Loucy (cell line): ENCODE data around the gene ARRB1.

Experiments
- H2AFZ ChIP-seq: fragments of 200-600 bp; sonication (generic); 2 replicates; pipeline ENCODE4 v1.6.0; 2016; ENCODE audit warnings: antibody characterized with exemption, mild to moderate bottlenecking, low read length, moderate library complexity
- H3F3A ChIP-seq: fragments of 200-600 bp; 2 replicates; pipeline ENCODE4 v1.6.0; 2016; ENCODE audit warnings: antibody characterized with exemption, low read depth, mild to moderate bottlenecking
- H3K27me3 ChIP-seq: fragments of 200-600 bp; sonication (generic); 2 replicates; pipeline ENCODE4 v1.6.1; 2014; ENCODE audit warnings: low read length, mild to moderate bottlenecking; ENCODE audit not compliant: insufficient read depth, poor library complexity, severe bottlenecking
- H3K36me3 ChIP-seq: fragments of 200-600 bp; sonication (generic); 2 replicates; pipeline ENCODE4 v1.6.1; 2016; ENCODE audit warnings: low read length; ENCODE audit not compliant: insufficient read depth
- H3K4me1 ChIP-seq: fragments of 200-600 bp; sonication (generic); 2 replicates; pipeline ENCODE4 v1.5.1; 2014; ENCODE audit warnings: low read length, mild to moderate bottlenecking; ENCODE audit not compliant: insufficient read depth, poor library complexity, severe bottlenecking
- H3K4me2 ChIP-seq: fragments of 200-600 bp; sonication (generic); 2 replicates; pipeline ENCODE4 v1.6.0; 2014; ENCODE audit warnings: antibody characterized with exemption, low read length, low read depth, mild to moderate bottlenecking; ENCODE audit not compliant: poor library complexity, severe bottlenecking
- H3K4me3 ChIP-seq: fragments of 200-600 bp; sonication (generic); 2 replicates; pipeline ENCODE4 v1.5.1; 2014; ENCODE audit warnings: low read length, mild to moderate bottlenecking, mixed read lengths; ENCODE audit not compliant: poor library complexity, severe bottlenecking
- H3K79me2 ChIP-seq: fragments of 200-600 bp; sonication (generic); 2 replicates; pipeline ENCODE4 v1.6.1; 2014; ENCODE audit warnings: low read length; ENCODE audit not compliant: insufficient read depth
- H3K9ac ChIP-seq: fragments of 200-600 bp; sonication (generic); 2 replicates; pipeline ENCODE4 v1.6.0; 2014; ENCODE audit warnings: mild to moderate bottlenecking, low read depth, low read length, moderate library complexity; ENCODE audit not compliant: poor library complexity, severe bottlenecking
- H3K9me2 ChIP-seq: fragments of 200-600 bp; sonication (generic); replicated peaks from 2 replicates; pipeline ENCODE4 v1.6.1; 2016; ENCODE audit warnings: low read depth, low read length, mixed read lengths
- H3K9me3 ChIP-seq: fragments of 200-600 bp; sonication (generic); 2 replicates; pipeline ENCODE4 v1.6.1; 2014; ENCODE audit warnings: mild to moderate bottlenecking, antibody characterized with exemption, low read length, low read depth; ENCODE audit not compliant: insufficient read depth
- H4K20me1 ChIP-seq: fragments of 200-600 bp; sonication (generic); 2 replicates; pipeline ENCODE4 v1.6.0; 2014; ENCODE audit warnings: antibody characterized with exemption, low read length, mild to moderate bottlenecking; ENCODE audit not compliant: insufficient read depth, poor library complexity, severe bottlenecking
- EZH2phosphoT487 ChIP-seq: fragments of 200-600 bp; IDR thresholded peaks from 2 replicates; pipeline ENCODE4 v1.6.1; 2018; ENCODE audit warnings: antibody characterized with exemption, mild to moderate bottlenecking, moderate library complexity, borderline replicate concordance
- TF ChIP-seq, protein P1 (sequence below): fragments of 200-600 bp; sonication (generic); conservative IDR thresholded peaks from 2 replicates; pipeline ENCODE4 v1.5.1; 2014; ENCODE audit warnings: mild to moderate bottlenecking, antibody characterized with exemption, low read length

The ARRB1 gene

DNA sequence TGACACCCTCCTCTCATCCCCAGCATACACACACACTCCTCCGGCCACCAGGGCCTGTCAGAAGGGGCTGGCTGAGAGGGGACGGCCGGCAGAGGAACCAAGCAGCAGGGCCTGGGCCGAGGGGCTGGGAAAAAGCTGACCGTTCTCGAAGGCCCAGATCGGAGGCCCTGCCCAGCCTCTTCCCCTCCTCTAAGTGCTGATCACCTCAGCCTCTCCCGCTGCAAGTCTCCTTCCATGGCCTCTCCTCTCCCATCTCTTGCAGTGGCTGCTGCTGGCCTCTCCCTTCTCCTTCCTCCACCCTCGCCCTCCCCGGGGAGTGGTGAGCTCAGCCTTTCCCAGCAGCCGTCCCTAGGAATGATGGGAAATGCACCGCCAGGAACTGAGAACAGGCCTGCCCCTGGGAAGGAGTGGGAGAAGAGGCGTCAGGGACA lies 39.6 kb downstream of the ARRB1 start:
- H3K4me3 ChIP-seq, result no peak overlapping the region
- no peak overlapping the region for H3K9ac ChIP-seq
- peaks cover 9% of the 10 kb centered on the region for H3K4me1 ChIP-seq
- H3K9me2 ChIP-seq, result no peaks in the 10 kb centered on the region
- H3K79me2 ChIP-seq, result peaks cover 94% of the 10 kb centered on the region
- H3F3A ChIP-seq, result no peaks in the 10 kb centered on the region
- no peaks in the 10 kb centered on the region for H3K9me3 ChIP-seq
- H3K27me3 ChIP-seq, result no peaks in the 10 kb centered on the region
- H4K20me1 ChIP-seq, result peaks cover 60% of the 10 kb centered on the region
- no peak overlapping the region for H2AFZ ChIP-seq
- TF ChIP-seq EZH2phosphoT487, result no peak
- TF ChIP-seq, protein P1, sequence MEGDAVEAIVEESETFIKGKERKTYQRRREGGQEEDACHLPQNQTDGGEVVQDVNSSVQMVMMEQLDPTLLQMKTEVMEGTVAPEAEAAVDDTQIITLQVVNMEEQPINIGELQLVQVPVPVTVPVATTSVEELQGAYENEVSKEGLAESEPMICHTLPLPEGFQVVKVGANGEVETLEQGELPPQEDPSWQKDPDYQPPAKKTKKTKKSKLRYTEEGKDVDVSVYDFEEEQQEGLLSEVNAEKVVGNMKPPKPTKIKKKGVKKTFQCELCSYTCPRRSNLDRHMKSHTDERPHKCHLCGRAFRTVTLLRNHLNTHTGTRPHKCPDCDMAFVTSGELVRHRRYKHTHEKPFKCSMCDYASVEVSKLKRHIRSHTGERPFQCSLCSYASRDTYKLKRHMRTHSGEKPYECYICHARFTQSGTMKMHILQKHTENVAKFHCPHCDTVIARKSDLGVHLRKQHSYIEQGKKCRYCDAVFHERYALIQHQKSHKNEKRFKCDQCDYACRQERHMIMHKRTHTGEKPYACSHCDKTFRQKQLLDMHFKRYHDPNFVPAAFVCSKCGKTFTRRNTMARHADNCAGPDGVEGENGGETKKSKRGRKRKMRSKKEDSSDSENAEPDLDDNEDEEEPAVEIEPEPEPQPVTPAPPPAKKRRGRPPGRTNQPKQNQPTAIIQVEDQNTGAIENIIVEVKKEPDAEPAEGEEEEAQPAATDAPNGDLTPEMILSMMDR, result no peak
- H3K36me3 ChIP-seq, result peaks cover 35% of the 10 kb centered on the region; the same call in 1 of the 2 replicates
- no peak overlapping the region for H3K4me2 ChIP-seq

DNA sequence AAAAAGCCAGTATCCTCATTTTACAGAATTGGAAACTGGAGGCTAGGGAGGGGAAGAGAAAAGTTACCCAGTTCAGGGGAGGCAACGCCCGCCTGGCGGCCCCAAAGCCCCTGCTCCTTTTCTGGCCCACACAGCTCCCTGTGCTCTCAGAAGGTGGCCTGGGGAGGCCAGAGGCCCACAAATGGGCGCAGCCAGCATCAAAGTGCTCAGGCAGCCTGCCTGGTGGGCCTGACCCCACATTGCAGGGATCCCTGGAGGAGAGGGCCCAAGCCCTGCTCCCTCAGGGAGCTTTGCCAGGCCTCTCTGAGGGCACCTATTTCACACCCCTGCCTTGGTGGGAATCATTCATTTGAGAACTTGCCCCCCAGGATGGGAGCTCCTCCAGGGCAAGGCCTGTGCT lies 42.5 kb downstream of the ARRB1 start:
- H3K36me3 ChIP-seq, result peaks cover 41% of the 10 kb centered on the region; the same call in 1 of the 2 replicates
- H3K4me1 ChIP-seq, result no peaks in the 10 kb centered on the region

DNA sequence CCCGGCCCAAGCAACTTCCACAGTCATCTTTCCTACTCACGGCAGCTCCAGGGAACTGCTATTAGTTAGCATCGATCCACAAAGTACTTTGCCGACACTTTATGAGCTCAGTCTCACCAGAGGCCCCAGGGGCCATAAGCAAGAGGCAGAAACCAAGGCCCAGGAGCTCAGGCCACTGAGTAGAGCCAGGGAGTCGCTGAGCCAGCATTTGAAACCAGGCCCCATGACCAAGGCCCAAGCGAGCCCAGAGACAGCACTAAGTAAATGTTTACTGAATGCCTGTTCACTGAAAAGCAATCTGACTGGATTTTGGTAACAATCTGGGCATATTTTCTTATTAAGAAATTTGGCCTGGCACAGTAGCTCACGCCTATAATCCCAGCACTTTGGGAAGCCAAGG lies 43.3 kb downstream of the ARRB1 start:
- no peak overlapping the region for H3K9ac ChIP-seq
- H3K4me2 ChIP-seq, result no peak overlapping the region
- H3K9me2 ChIP-seq, result no peaks in the 10 kb centered on the region
- H3K4me3 ChIP-seq, result no peak overlapping the region
- H3K79me2 ChIP-seq, result peaks cover 87% of the 10 kb centered on the region; the same call in 1 of the 2 replicates
- H4K20me1 ChIP-seq, result peaks cover 42% of the 10 kb centered on the region
- H3F3A ChIP-seq, result no peaks in the 10 kb centered on the region
- H3K27me3 ChIP-seq, result no peaks in the 10 kb centered on the region
- TF ChIP-seq EZH2phosphoT487, result no peak
- TF ChIP-seq, protein P1, result no peak
- no peak overlapping the region for H2AFZ ChIP-seq
- H3K36me3 ChIP-seq, result peaks cover 41% of the 10 kb centered on the region; the same call in 1 of the 2 replicates
- H3K9me3 ChIP-seq, result no peaks in the 10 kb centered on the region
- H3K4me1 ChIP-seq, result no peaks in the 10 kb centered on the region

More for the DNA sequence above, 42.5 kb downstream of the ARRB1 start:
- no peak overlapping the region for H3K4me3 ChIP-seq
- no peaks in the 10 kb centered on the region for H3K9me2 ChIP-seq
- no peak for TF ChIP-seq EZH2phosphoT487
- TF ChIP-seq, protein P1, result no peak
- no peak overlapping the region for H2AFZ ChIP-seq
- H3K9me3 ChIP-seq, result no peaks in the 10 kb centered on the region
- peaks cover 87% of the 10 kb centered on the region for H3K79me2 ChIP-seq
- no peak overlapping the region for H3K4me2 ChIP-seq
- no peak overlapping the region for H3K9ac ChIP-seq
- H4K20me1 ChIP-seq, result peaks cover 45% of the 10 kb centered on the region
- no peaks in the 10 kb centered on the region for H3F3A ChIP-seq
- H3K27me3 ChIP-seq, result no peaks in the 10 kb centered on the region
